WTC11 (cell line): Measurements from ENCODE around the gene GLT6D1.

Experiments
- CBFB ChIP-seq: sonication (generic); formaldehyde crosslinking; IDR thresholded peaks from 2 replicates; pipeline ENCODE4 v1.8.1; 2022; ENCODE audit warnings: mild to moderate bottlenecking, low read depth, missing genetic modification reagents
- RORB ChIP-seq: fragments of 250-450 bp; sonication (Bioruptor Pico); IDR thresholded peaks from 2 replicates; pipeline ENCODE4 v1.9.0; 2021; ENCODE audit warnings: mild to moderate bottlenecking
- TP53 ChIP-seq: sonication (generic); formaldehyde crosslinking; IDR thresholded peaks from 2 replicates; pipeline ENCODE4 v1.8.1; 2023; ENCODE audit warnings: mild to moderate bottlenecking, missing genetic modification reagents
- ZNF138 ChIP-seq: sonication (generic); formaldehyde crosslinking; conservative IDR thresholded peaks from 2 replicates; pipeline ENCODE4 v1.8.1; 2022; ENCODE audit warnings: mild to moderate bottlenecking, moderate library complexity, missing genetic modification reagents
- ZNF263 ChIP-seq: sonication (generic); formaldehyde crosslinking; IDR thresholded peaks from 2 replicates; pipeline ENCODE4 v1.8.1; 2022; ENCODE audit warnings: low read depth, mild to moderate bottlenecking, moderate library complexity, missing genetic modification reagents
- ZNF512 ChIP-seq: sonication (generic); formaldehyde crosslinking; IDR thresholded peaks from 2 replicates; pipeline ENCODE4 v1.8.1; 2022; ENCODE audit warnings: missing genetic modification reagents, borderline replicate concordance
- TF ChIP-seq, protein P1 (sequence below): fragments of 200-600 bp; IDR thresholded peaks from 2 replicates; pipeline ENCODE4 v1.8.0; 2022; ENCODE audit warnings: antibody characterized with exemption
- TF ChIP-seq, protein P2 (sequence below): sonication (generic); formaldehyde crosslinking; IDR thresholded peaks from 2 replicates; pipeline ENCODE4 v1.8.1; 2023; ENCODE audit warnings: mild to moderate bottlenecking, missing genetic modification reagents

- TF ChIP-seq, protein P1, sequence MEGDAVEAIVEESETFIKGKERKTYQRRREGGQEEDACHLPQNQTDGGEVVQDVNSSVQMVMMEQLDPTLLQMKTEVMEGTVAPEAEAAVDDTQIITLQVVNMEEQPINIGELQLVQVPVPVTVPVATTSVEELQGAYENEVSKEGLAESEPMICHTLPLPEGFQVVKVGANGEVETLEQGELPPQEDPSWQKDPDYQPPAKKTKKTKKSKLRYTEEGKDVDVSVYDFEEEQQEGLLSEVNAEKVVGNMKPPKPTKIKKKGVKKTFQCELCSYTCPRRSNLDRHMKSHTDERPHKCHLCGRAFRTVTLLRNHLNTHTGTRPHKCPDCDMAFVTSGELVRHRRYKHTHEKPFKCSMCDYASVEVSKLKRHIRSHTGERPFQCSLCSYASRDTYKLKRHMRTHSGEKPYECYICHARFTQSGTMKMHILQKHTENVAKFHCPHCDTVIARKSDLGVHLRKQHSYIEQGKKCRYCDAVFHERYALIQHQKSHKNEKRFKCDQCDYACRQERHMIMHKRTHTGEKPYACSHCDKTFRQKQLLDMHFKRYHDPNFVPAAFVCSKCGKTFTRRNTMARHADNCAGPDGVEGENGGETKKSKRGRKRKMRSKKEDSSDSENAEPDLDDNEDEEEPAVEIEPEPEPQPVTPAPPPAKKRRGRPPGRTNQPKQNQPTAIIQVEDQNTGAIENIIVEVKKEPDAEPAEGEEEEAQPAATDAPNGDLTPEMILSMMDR = no peak
- TF ChIP-seq ZNF263 (CRISPR knock-in tag) (no peak), RORB (no peak), CBFB (CRISPR knock-in tag) (no peak), ZNF512 (no peak), ZNF138 (CRISPR knock-in tag) (no peak), TP53 (no peak)
- TF ChIP-seq, protein P2, sequence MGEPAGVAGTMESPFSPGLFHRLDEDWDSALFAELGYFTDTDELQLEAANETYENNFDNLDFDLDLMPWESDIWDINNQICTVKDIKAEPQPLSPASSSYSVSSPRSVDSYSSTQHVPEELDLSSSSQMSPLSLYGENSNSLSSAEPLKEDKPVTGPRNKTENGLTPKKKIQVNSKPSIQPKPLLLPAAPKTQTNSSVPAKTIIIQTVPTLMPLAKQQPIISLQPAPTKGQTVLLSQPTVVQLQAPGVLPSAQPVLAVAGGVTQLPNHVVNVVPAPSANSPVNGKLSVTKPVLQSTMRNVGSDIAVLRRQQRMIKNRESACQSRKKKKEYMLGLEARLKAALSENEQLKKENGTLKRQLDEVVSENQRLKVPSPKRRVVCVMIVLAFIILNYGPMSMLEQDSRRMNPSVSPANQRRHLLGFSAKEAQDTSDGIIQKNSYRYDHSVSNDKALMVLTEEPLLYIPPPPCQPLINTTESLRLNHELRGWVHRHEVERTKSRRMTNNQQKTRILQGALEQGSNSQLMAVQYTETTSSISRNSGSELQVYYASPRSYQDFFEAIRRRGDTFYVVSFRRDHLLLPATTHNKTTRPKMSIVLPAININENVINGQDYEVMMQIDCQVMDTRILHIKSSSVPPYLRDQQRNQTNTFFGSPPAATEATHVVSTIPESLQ = no peak
Observed at GRCh38 chr9:135600296-135600817, 39.0 kb downstream of the GLT6D1 start.
